HCT116 (cell line): ENCODE results near the gene PLA2G15. TPM values are rescaled to one million over a fixed set of nuclear protein-coding genes. Genes with fewer than 3 reads are reported as not detected.

Experiments used
- ATAC-seq: fragments of 200-7000 bp; cut with Tn5 transposase; 2 replicates; pipeline ENCODE4 v1.9.1; 2020; ENCODE audit warnings: mild to moderate bottlenecking, moderate library complexity
- BruUV-seq: library from RNA; stranded (reverse); fragments of 400-500 nt; replicated peaks from 2 replicates; lab custom pipeline; 2021; lab: Mats Ljungman, UMichigan
- CTCF ChIA-PET: fragments of 300-600 bp; sonication (Branson Sonifier 250); formaldehyde crosslinking; loops from one replicate; lab custom pipeline; 2021; ENCODE audit warnings: antibody characterized with exemption; lab: Charles Lee
- POLR2A ChIA-PET: fragments of 300-600, 350-600 bp; sonication (Branson Sonifier 250); formaldehyde crosslinking; loops from one replicate; lab custom pipeline; 2021; ENCODE audit warnings: antibody characterized with exemption; lab: Charles Lee
- RAD21 ChIA-PET, 2 experiments: fragments of 300-600 bp; sonication (Branson Sonifier 250); formaldehyde crosslinking; loops; one replicate each; lab custom pipeline; 2023; ENCODE audit warnings: low total read pairs in 2 of 2; ENCODE audit not compliant: uncharacterized antibody in 2 of 2, unreplicated experiment in 2 of 2, low non-redundant PET in 1 of 2; lab: Charles Lee
- DNase-seq: peaks from one replicate; pipeline ENCODE4 v3.0.0-alpha.2; 2010; ENCODE audit warnings: low read depth, low spot score
- H2AFZ ChIP-seq: fragments of 200-600 bp; shearing (Covaris generic), sonication (generic); 2 replicates; pipeline ENCODE4 v1.6.1; 2017; ENCODE audit warnings: low read depth, mixed run types, mixed read lengths, antibody characterized with exemption, low read length; ENCODE audit not compliant: poor library complexity, severe bottlenecking
- H3K27ac ChIP-seq: 2 replicates; pipeline ENCODE4 v1.5.1; 2012; ENCODE audit warnings: low read depth, low read length
- H3K27me3 ChIP-seq: fragments of 200-600 bp; sonication (generic); 2 replicates; pipeline ENCODE4 v1.6.1; 2016; ENCODE audit warnings: mixed run types, low read length, mixed read lengths; ENCODE audit not compliant: insufficient read depth
- H3K36me3 ChIP-seq, 2 experiments: fragments of 200-500 bp in 1 of 2; fragments of 200-600 bp in 1 of 2; sonication (Bioruptor generic) in 1 of 2; sonication (generic) in 1 of 2; 2 replicates each; pipeline versions ENCODE4 v1.5.1 to v1.6.1; 2014 to 2016; ENCODE audit warnings: low read length in 2 of 2, inconsistent platforms in 1 of 2, mixed read lengths in 1 of 2, mixed run types in 1 of 2; ENCODE audit not compliant: insufficient read depth in 2 of 2, control insufficient read depth in 1 of 2
- H3K4me1 ChIP-seq, 2 experiments: fragments of 200-600 bp in 1 of 2; sonication (generic) in 1 of 2; 2 replicates each; pipeline versions ENCODE4 v1.5.1 to v1.6.1; 2012 to 2017; ENCODE audit warnings: low read length in 2 of 2, inconsistent platforms in 1 of 2, mild to moderate bottlenecking in 1 of 2, mixed read lengths in 1 of 2, mixed run types in 1 of 2, moderate library complexity in 1 of 2; ENCODE audit not compliant: insufficient read depth in 2 of 2, control insufficient read depth in 1 of 2
- H3K4me2 ChIP-seq: fragments of 200-600 bp; sonication (generic); 2 replicates; pipeline ENCODE4 v1.6.1; 2017; ENCODE audit warnings: mixed run types, low read length, mixed read lengths
- H3K4me3 ChIP-seq, 2 experiments: fragments of 200-600 bp in 1 of 2; sonication (generic) in 1 of 2; replicated peaks in 1 of 2; 2 replicates each; pipeline ENCODE4 v1.5.1; 2011 to 2016; ENCODE audit warnings: low read length in 2 of 2, control low read depth in 1 of 2, low read depth in 1 of 2, mild to moderate bottlenecking in 1 of 2, mixed read lengths in 1 of 2, mixed run types in 1 of 2
- H3K79me2 ChIP-seq: fragments of 200-600 bp; sonication (generic); 2 replicates; pipeline ENCODE4 v1.6.1; 2017; ENCODE audit warnings: mild to moderate bottlenecking, mixed run types, low read length, moderate library complexity, mixed read lengths; ENCODE audit not compliant: insufficient read depth
- H3K9ac ChIP-seq: fragments of 200-600 bp; sonication (generic); 2 replicates; pipeline ENCODE4 v1.6.1; 2016; ENCODE audit warnings: low read length, mixed read lengths
- H3K9me2 ChIP-seq: fragments of 200-600 bp; sonication (generic), shearing (Covaris generic); 2 replicates; pipeline ENCODE4 v1.6.1; 2017; ENCODE audit warnings: mixed run types, mild to moderate bottlenecking, moderate library complexity; ENCODE audit not compliant: insufficient read depth
- H3K9me3 ChIP-seq, 2 experiments: fragments of 200-500 bp in 1 of 2; fragments of 200-600 bp in 1 of 2; sonication (Bioruptor generic) in 1 of 2; sonication (generic) in 1 of 2; 2 replicates each; pipeline ENCODE4 v1.6.1; 2014 to 2017; ENCODE audit warnings: low read length in 2 of 2, mixed read lengths in 2 of 2, inconsistent platforms in 1 of 2, low read depth in 1 of 2, mild to moderate bottlenecking in 1 of 2, mixed run types in 1 of 2, moderate library complexity in 1 of 2; ENCODE audit not compliant: control insufficient read depth in 1 of 2, insufficient read depth in 1 of 2
- H4K20me1 ChIP-seq: fragments of 200-600 bp; sonication (generic), shearing (Covaris generic); 2 replicates; pipeline ENCODE4 v1.6.1; 2017; ENCODE audit warnings: mixed run types, mild to moderate bottlenecking, moderate library complexity; ENCODE audit not compliant: insufficient read depth
- CBX3 ChIP-seq: IDR thresholded peaks from 2 replicates; pipeline ENCODE4 v1.6.1; 2012; ENCODE audit warnings: low read depth
- CEBPB ChIP-seq: IDR thresholded peaks from 2 replicates; pipeline ENCODE4 v1.6.1; 2012; ENCODE audit warnings: low read depth
- EZH2 ChIP-seq: fragments of 200-600 bp; sonication (generic); IDR thresholded peaks from 2 replicates; pipeline ENCODE4 v1.6.1; 2017; ENCODE audit warnings: antibody characterized with exemption, mixed run types
- EZH2phosphoT487 ChIP-seq: fragments of 200-600 bp; IDR thresholded peaks from 2 replicates; pipeline ENCODE4 v1.6.1; 2018; ENCODE audit warnings: antibody characterized with exemption, borderline replicate concordance
- JUND ChIP-seq: IDR thresholded peaks from 2 replicates; pipeline ENCODE4 v1.6.1; 2012
- POLR2A ChIP-seq: IDR thresholded peaks from 2 replicates; pipeline ENCODE4 v1.7.0; 2011; ENCODE audit warnings: borderline replicate concordance; ENCODE audit not compliant: insufficient read depth, insufficient read length; ENCODE audit errors: extremely low read depth
- POLR2AphosphoS5 ChIP-seq: IDR thresholded peaks from 2 replicates; pipeline ENCODE4 v1.6.1; 2011; ENCODE audit warnings: mild to moderate bottlenecking, low read depth, low read length, moderate library complexity
- SIN3A ChIP-seq: IDR thresholded peaks from 2 replicates; pipeline ENCODE4 v1.6.1; 2012; ENCODE audit warnings: low read depth
- SRF ChIP-seq: IDR thresholded peaks from 2 replicates; pipeline ENCODE4 v1.6.1; 2012; ENCODE audit warnings: low read depth
- YY1 ChIP-seq: IDR thresholded peaks from 2 replicates; pipeline ENCODE4 v1.6.1; 2011; ENCODE audit warnings: low read length, low read depth, moderate library complexity, mild to moderate bottlenecking; ENCODE audit not compliant: insufficient replicate concordance; ENCODE audit errors: extremely low read depth
- ZFX ChIP-seq: fragments of 450-650 bp; IDR thresholded peaks from 2 replicates; pipeline ENCODE4 v1.6.1; 2017
- intact Hi-C: fragments of 100-400 bp; cut with micrococcal nuclease; formaldehyde crosslinking; loops from 2 replicates; pipeline ENCODE4 v1.10.0; 2022
- total RNA-seq: library from RNA; stranded (reverse); gene quantifications from one replicate; pipeline ENCODE4 v1.2.1, GENCODE V29; 2021; ENCODE audit not compliant: unreplicated experiment
- TF ChIP-seq, protein P1 (sequence below), 3 experiments: fragments of 200-600 bp in 1 of 3; sonication (generic) in 1 of 3; IDR thresholded peaks in 2 of 3; conservative IDR thresholded peaks in 1 of 3; 2 replicates each; pipeline ENCODE4 v1.5.1; 2012 to 2017; ENCODE audit warnings: low read depth in 2 of 3, low read length in 2 of 3, antibody characterized with exemption in 1 of 3, borderline replicate concordance in 1 of 3, control low read depth in 1 of 3, mild to moderate bottlenecking in 1 of 3, mixed read lengths in 1 of 3, mixed run types in 1 of 3, moderate library complexity in 1 of 3; ENCODE audit not compliant: insufficient read depth in 1 of 3
- TF ChIP-seq, protein P2 (sequence below): IDR thresholded peaks from 2 replicates; pipeline ENCODE4 v1.6.1; 2012
- TF ChIP-seq, protein P3 (sequence below): IDR thresholded peaks from 2 replicates; pipeline ENCODE4 v1.6.1; 2011; ENCODE audit warnings: mild to moderate bottlenecking, low read length, moderate library complexity; ENCODE audit not compliant: insufficient replicate concordance; ENCODE audit errors: extremely low read depth

The PLA2G15 gene
- total RNA-seq, 1 experiment from 2014 or later = 7.5 TPM

DNA sequence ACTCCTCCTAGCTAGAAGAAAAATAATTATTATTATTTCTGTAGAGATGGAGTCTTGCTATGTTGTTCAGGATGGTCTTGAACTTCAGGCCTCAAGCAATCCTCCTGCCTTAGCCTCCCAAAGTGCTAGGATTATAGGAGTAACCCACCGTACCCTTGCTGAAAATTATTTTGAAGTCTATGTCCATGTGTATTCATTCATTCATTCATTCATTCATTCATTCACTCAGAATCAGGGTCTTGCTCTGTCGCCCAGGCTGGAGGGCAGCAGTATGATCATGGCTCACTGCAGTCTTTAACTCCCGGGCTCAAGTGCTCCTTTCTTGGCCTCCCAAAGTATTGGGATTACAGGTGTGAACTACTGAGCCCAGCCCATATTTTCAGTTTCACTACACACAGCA, 61.5 kb downstream of the PLA2G15 start:
- Histone ChIP-seq H3K27me3 (no peaks in the 10 kb centered on the region), H3K9me2 (no peaks in the 10 kb centered on the region), H3K4me2 (no peak overlapping the region), H3K27ac (no peak overlapping the region), H2AFZ (no peak overlapping the region)
- DNase-seq = no peak
- POLR2A ChIA-PET = interaction anchor here (0.6 kb wide), 1 partner anchor 222 kb away, joined by 4 read pairs; no protein-coding TSS in a partner anchor
- intact Hi-C loops = no loop called here
- no TSS peak for BruUV-seq
- TF ChIP-seq SRF (no peak), CEBPB (no peak), CBX3 (no peak), JUND (no peak), POLR2AphosphoS5 (no peak), EZH2phosphoT487 (no peak), POLR2A (no peak), YY1 (no peak), ZFX (no peak), SIN3A (no peak), EZH2 (no peak)
- TF ChIP-seq, protein P1, sequence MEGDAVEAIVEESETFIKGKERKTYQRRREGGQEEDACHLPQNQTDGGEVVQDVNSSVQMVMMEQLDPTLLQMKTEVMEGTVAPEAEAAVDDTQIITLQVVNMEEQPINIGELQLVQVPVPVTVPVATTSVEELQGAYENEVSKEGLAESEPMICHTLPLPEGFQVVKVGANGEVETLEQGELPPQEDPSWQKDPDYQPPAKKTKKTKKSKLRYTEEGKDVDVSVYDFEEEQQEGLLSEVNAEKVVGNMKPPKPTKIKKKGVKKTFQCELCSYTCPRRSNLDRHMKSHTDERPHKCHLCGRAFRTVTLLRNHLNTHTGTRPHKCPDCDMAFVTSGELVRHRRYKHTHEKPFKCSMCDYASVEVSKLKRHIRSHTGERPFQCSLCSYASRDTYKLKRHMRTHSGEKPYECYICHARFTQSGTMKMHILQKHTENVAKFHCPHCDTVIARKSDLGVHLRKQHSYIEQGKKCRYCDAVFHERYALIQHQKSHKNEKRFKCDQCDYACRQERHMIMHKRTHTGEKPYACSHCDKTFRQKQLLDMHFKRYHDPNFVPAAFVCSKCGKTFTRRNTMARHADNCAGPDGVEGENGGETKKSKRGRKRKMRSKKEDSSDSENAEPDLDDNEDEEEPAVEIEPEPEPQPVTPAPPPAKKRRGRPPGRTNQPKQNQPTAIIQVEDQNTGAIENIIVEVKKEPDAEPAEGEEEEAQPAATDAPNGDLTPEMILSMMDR (IDR thresholded peaks at IDR 0.05 in 2 of 3, conservative IDR thresholded peaks at IDR 0.05 in 1 of 3; ENCODE audit: borderline replicate concordance in 1 of 3, insufficient read depth in 1 of 3, low read depth in 2 of 3, low read length in 2 of 3) = no peak
- TF ChIP-seq, protein P2, sequence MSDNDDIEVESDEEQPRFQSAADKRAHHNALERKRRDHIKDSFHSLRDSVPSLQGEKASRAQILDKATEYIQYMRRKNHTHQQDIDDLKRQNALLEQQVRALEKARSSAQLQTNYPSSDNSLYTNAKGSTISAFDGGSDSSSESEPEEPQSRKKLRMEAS = no peak
- TF ChIP-seq, protein P3, sequence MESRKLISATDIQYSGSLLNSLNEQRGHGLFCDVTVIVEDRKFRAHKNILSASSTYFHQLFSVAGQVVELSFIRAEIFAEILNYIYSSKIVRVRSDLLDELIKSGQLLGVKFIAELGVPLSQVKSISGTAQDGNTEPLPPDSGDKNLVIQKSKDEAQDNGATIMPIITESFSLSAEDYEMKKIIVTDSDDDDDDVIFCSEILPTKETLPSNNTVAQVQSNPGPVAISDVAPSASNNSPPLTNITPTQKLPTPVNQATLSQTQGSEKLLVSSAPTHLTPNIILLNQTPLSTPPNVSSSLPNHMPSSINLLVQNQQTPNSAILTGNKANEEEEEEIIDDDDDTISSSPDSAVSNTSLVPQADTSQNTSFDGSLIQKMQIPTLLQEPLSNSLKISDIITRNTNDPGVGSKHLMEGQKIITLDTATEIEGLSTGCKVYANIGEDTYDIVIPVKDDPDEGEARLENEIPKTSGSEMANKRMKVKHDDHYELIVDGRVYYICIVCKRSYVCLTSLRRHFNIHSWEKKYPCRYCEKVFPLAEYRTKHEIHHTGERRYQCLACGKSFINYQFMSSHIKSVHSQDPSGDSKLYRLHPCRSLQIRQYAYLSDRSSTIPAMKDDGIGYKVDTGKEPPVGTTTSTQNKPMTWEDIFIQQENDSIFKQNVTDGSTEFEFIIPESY = no peak
- TF ChIP-seq, all 23 proteins: peak for 0
- no peak for ATAC-seq
- no peaks in the 10 kb centered on the region for H4K20me1 ChIP-seq
- H3K36me3 ChIP-seq = peaks cover 24 to 39% of the 10 kb centered on the region in 2 experiments
- H3K9me3 ChIP-seq = no peaks in the 10 kb centered on the region
- peaks cover 7 to 12% of the 10 kb centered on the region in 2 experiments; a peak in 3 of 4 replicates for H3K4me1 ChIP-seq
- peaks cover 60% of the 10 kb centered on the region for H3K79me2 ChIP-seq
- ChIA-PET CTCF (no interaction called here), RAD21 (no interaction called here)
- H3K4me3 ChIP-seq = no peak overlapping the region
- H3K9ac ChIP-seq = no peak overlapping the region
